GM20431 (cell line): ENCODE results near the gene EXOSC7.
"Not testable (repeated sequence)": the region's sequence is repeated elsewhere in the genome, so short reads cannot be mapped to it uniquely, and the experiment has no call there.

Experiments
- in situ Hi-C: fragments of 300-500 bp; cut with MseI, MboI; formaldehyde crosslinking; loops from one replicate; pipeline ENCODE4 v1.15.0; 2020; ENCODE audit warnings: low sequenced_read_pairs; ENCODE audit not compliant: unreplicated experiment

Gene EXOSC7

GRCh38 chr3:44961888-44962287, 14.2 kb upstream of the EXOSC7 start:
- in situ Hi-C loops, result no loop called here

GRCh38 chr3:44962621-44963393, 13.2 kb upstream of the EXOSC7 start:
- in situ Hi-C loops, result no loop called here

GRCh38 chr3:44963571-44964325, 12.3 kb upstream of the EXOSC7 start:
- in situ Hi-C loops, result no loop called here

GRCh38 chr3:44965165-44965564, 10.9 kb upstream of the EXOSC7 start:
- in situ Hi-C loops, result no loop called here

- in situ Hi-C loops, result no loop called here
Measured at GRCh38 chr3:44966795-44967278, 9.2 kb upstream of the EXOSC7 start.

GRCh38 chr3:44968447-44968858, 7.6 kb upstream of the EXOSC7 start:
- in situ Hi-C loops, result no loop called here

GRCh38 chr3:44969154-44969827, 6.8 kb upstream of the EXOSC7 start:
- in situ Hi-C loops, result no loop called here

- in situ Hi-C loops, result no loop called here
Measured at GRCh38 chr3:44969828-44970179, 6.2 kb upstream of the EXOSC7 start.

GRCh38 chr3:44970926-44971490, 5.0 kb upstream of the EXOSC7 start:
- in situ Hi-C loops, result no loop called here

- in situ Hi-C loops, result no loop called here
Measured at GRCh38 chr3:44974416-44974815, 1.6 kb upstream of the EXOSC7 start.

GRCh38 chr3:44981220-44981619, 5.2 kb downstream of the EXOSC7 start:
- in situ Hi-C loops, result no loop called here

- in situ Hi-C loops, result no loop called here
Measured at GRCh38 chr3:44981751-44982150, 5.7 kb downstream of the EXOSC7 start.

GRCh38 chr3:44982817-44983216, 6.8 kb downstream of the EXOSC7 start:
- in situ Hi-C loops, result no loop called here

GRCh38 chr3:44983484-44983941, 7.5 kb downstream of the EXOSC7 start:
- in situ Hi-C loops, result no loop called here

GRCh38 chr3:44984335-44984734, 8.3 kb downstream of the EXOSC7 start:
- in situ Hi-C loops, result no loop called here

- in situ Hi-C loops, result not testable (repeated sequence)
Measured at GRCh38 chr3:44986330-44986729, 10.3 kb downstream of the EXOSC7 start.

- in situ Hi-C loops, result no loop called here
Measured at GRCh38 chr3:44987332-44987731, 11.3 kb downstream of the EXOSC7 start.

- in situ Hi-C loops, result no loop called here
Measured at GRCh38 chr3:44988073-44988472, 12.0 kb downstream of the EXOSC7 start.

GRCh38 chr3:44989141-44989540, 13.1 kb downstream of the EXOSC7 start:
- in situ Hi-C loops, result no loop called here

GRCh38 chr3:44989636-44990373, 13.8 kb downstream of the EXOSC7 start:
- in situ Hi-C loops, result no loop called here
